Measurements from ENCODE around the gene SLC25A47. TPM values are rescaled to one million over a fixed set of nuclear protein-coding genes. Genes with fewer than 3 reads are reported as not detected.
A peak's percentile ranks its signal among the peaks of the same experiment; 100 is the strongest.
"Not testable (repeated sequence)": the region's sequence is repeated elsewhere in the genome, so short reads cannot be mapped to it uniquely, and the experiment has no call there.

SLC25A47 gene
- total RNA-seq, 2 donors from 2014 or later = 0.23 TPM; not detected in 1

DNA sequence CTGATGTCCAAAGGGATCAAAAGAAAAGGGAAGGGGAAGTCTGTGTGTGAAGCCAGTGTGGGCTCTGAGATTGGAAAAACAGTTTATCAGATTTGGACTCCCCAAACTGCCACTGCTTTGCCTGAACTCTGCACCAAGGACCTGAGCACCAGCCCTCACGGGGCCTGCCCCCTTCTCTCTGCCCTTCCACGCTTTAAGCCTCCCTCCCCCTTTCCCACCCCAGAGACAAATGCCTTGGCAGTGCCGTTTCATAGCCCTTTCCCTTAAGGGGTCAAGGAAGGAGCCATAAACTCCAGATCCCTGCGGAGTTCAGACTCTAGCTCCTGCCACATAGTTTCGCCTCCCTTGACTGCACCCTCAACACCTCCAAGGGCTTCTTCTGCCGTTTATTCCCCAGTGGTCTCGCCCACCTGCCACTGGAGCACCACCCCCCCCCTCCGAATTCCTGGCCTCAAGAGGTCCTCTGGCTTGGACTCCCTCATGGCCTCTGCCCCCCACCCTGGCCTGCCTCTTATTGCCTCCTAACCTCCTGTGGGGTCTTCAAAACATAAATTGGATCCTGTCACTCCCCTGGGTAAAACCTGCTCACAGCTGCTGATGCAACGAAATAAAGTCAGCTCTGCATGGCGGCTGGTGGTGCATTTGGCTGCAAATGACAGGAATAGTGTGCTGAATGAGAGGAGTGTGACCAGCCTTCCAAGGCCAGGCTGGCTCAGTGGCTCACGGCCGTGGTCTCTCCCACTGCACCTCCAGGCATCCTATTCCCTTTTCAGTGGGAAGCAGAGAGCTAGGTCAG lies 35.7 kb upstream of the SLC25A47 start:
- DNase-seq (ENCODE audit: low spot score in 2 of 2) = no peak
- Mint-ChIP-seq H3K27ac (peak overlapping the region; percentile 29 to 71), H3K9me3 (no peaks in the 10 kb centered on the region), H3K36me3 (no peaks in the 10 kb centered on the region)
- no peak for ATAC-seq

DNA sequence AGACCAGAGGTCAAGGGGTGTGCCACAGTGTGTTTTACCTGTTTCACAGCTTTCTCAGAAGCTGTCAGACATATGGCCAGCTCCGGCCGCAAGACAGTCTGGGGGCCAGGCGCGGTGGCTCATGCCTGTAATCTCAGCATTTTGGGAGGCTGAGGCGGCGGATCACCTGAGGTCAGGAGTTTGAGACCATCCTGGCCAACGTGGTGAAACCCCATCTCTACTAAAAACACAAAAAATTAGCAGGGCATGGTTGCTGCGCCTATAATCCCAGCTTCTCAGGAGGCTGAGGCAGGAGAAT lies 35.2 kb upstream of the SLC25A47 start:
- H3K36me3 Mint-ChIP-seq; H3K9me3 Mint-ChIP-seq; H3K27ac Mint-ChIP-seq; DNase-seq (ENCODE audit: low spot score in 2 of 2); ATAC-seq: not testable (repeated sequence)

DNA sequence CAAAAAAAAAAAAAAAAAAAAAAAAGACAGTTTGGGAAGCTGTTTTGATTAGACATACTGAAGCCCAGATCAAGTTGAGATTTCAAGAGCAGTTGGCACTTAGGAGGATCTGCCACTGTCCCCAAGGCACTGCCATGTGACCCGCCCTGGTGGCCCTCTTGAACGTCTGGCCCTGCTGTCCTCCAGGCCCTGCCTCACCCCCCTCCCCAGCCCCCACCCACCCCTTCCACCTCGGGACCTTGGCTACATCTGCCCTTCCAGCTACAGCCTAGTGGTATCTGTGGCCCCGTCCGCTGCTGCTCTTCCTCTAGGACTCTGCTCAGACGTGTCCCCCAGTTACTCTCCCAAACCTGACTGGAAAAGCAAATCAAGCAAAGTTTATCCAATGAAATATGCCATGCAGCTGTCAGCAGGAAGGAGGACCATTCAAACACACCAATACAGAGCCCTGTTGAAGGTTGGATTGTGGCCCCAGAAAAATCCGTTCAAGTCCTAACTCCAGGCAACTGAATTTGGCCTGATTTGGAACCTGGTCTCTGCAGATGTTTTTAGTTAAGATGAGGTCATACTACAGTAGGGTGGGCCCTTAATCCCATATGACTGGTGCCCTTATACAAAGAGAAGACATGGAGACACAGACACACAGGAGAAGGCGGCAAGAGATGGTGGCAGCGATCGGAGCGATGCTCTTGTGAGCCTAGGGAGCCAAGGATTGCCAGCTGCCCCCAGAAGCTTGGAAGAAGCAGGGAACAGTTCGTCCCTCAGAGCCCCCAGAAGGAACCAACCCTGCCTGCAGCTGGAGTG lies 34.6 kb upstream of the SLC25A47 start:
- H3K36me3 Mint-ChIP-seq = no peaks in the 10 kb centered on the region

DNA sequence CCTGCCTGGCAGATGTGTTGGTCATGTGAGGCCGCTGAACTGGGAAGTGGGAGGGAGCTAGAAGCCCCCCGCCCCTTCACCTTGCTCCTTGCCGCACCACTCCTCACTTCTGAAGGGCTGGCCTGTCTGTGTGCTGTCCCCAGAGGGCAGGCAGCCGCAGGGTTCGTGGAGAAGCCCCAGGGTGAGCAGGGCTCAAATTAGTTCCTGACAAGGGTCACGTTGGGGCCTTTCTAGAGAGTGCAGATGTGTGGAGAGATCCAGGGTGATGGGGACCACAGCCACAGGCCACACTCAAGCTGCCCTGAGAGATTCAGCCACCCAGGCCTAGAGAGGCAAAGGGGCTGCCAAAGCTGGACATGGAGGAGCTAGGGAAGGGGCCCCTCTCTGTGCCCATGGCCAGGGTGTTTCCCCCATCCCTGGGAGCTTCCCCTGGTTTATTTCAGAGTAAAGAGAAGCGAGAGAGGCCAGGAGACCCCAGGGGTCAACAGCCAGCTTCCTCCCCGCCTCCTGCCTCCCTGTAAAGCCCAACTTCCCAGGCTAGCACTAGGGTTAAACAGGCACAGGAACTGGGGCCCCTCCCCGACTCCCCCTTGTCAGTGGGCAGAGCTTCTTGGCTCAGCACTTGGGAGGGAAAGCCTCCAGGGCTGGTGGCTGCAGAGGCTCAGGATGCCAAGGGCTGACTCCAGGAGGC lies 33.1 kb upstream of the SLC25A47 start:
- peak in 1 of 2 donors; percentile 35 for DNase-seq (ENCODE audit: low spot score in 2 of 2)
- H3K27ac Mint-ChIP-seq = peak overlapping the region in 1 of 2 donors; percentile 68
- no peak for ATAC-seq
- H3K36me3 Mint-ChIP-seq = no peaks in the 10 kb centered on the region
- H3K9me3 Mint-ChIP-seq = no peaks in the 10 kb centered on the region

More for the DNA sequence above, 34.6 kb upstream of the SLC25A47 start:
- Mint-ChIP-seq H3K27ac (peak overlapping the region in 1 of 2 donors; percentile 4), H3K9me3 (no peaks in the 10 kb centered on the region)
- no peak for ATAC-seq
- DNase-seq (ENCODE audit: low spot score in 2 of 2) = peak in 1 of 2 donors; percentile 11

DNA sequence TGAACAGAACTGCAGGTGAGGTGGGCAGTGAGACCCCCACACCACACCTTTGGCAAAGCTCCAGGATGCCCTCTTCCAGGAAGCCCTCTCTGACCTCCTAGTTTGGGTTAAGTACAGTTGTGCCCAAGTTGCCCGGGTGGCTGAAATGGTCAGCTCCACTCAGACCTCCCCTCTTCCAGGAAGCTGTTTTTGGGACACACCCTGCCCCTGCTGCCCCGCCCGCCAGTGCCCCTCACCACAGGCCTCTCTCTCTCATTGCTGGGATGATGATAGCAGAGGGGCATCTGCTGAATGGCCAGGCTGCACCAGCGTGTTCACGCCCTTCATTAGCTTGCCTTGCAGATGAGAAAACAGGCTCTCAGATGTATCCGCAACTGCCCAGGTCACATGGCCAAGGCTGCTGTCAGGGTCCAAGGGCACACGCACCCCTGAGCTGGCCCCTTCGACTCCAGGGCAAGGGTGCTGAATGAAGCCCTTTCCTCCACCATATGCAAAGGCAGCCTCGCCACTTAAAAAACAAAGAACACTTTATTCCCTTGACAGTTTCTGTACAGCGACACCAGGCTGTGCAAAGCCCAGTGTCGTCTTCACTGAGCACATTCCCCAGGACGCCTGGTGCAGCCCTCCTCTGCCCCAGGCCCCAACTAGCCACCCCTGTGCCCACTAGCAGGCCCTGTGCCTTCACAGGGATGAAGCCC lies 32.4 kb upstream of the SLC25A47 start:
- no peaks in the 10 kb centered on the region for H3K9me3 Mint-ChIP-seq
- H3K36me3 Mint-ChIP-seq = no peaks in the 10 kb centered on the region
- DNase-seq (ENCODE audit: low spot score in 2 of 2) (peak in 1 of 2 donors; percentile 37), ATAC-seq (no peak)
- H3K27ac Mint-ChIP-seq = no peak overlapping the region

DNA sequence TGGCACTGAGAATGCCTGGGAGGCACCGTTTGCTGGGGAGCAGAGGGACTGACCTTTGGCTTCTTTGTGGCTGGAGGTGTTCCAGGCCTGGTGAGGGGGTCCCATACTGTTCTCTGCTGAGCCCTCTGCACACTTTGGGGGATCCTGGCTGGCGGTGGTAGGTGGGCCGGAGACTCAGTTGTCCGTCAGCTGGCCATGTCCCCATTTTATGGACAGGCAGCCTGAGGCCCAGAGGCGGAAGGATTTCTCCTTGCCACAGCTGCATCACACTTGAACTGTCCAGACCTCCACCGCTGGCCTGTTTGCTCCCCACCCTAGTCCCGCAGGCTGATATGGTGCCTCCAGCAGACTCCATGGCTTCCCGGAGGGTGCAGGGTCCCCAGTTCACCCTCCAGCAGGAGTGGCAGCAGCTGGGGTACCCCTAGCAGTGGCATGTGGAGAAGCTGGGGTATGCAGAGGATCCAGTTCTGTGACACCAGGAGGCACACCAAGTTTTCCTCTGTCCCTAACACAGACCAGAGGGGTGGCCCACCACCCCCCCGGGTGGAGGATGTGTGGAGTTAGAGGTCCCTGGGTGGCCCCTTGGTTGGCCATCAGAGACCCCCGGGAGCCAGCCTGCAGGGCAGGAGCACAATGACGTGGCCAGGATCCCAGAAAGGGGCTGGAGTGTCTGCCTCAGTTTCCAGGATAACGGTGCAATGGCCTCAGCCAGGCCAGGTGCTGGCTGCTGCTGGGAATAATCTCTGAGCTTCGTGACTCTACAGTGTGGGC lies 31.6 kb upstream of the SLC25A47 start:
- Mint-ChIP-seq H3K36me3 (no peaks in the 10 kb centered on the region), H3K9me3 (no peaks in the 10 kb centered on the region), H3K27ac (no peak overlapping the region)
- DNase-seq (ENCODE audit: low spot score in 2 of 2) = peak in 1 of 2 donors; percentile 49
- no peak for ATAC-seq

DNA sequence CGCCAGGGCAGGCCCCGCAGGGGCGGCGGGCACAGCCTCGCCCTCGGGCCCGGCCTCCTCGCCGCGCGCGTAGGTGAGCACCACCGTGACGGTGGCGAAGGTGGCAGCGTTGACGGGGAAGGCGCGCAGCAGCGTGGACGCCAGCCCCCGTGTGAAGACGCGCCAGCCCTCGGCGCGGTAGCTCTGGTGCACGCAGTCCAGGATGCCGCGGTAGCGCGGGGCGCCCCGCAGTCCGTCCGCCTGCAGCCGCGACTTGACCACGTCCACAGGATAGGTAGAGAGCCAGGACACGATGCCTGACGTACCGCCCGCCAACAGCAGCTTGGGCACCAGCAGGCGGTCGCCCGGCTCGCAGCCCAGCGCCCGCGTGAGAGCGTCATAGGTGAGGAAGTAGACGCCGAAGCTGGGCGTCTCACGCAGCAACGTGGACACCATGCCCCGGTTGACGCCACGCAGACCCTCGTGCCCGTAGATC lies 30.8 kb upstream of the SLC25A47 start:
- H3K9me3 Mint-ChIP-seq = no peaks in the 10 kb centered on the region
- ATAC-seq = no peak
- DNase-seq (ENCODE audit: low spot score in 2 of 2) = peak in 1 of 2 donors; percentile 49
- H3K27ac Mint-ChIP-seq = no peak overlapping the region
- no peaks in the 10 kb centered on the region for H3K36me3 Mint-ChIP-seq

DNA sequence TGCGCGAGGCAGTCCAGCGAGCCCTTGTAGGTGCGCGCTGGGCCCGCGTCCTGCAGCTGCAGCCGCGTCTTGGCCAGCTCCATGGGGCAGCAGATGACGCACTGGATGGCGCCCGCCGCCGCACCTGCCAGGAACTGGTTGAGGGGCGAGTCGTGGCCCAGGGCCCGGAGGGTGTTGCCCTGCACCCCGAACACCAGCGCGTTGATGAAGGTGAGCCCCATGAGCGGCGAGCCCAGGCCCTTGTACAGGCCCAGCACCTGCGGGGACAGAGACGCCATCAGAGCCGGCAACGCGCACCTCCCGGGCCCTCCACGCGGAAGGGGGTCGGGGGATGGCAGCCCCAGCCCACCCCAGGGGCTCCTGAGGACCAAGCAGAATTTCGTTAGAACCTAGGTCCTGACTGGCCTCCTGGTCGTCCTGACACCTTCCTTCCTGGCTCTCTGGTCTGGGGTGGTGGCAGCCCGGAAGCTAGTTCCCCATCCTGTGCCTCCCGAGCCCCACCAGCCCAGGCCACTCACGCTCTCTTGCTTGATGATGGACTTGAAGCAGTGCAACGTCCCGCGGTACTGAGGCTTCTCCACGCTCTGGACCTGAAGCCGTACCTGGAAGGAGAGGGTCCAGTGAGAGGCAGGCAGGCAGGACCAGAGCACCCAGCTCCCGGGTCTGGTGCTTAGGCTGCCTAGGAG lies 30.2 kb upstream of the SLC25A47 start:
- no peaks in the 10 kb centered on the region for H3K36me3 Mint-ChIP-seq
- no peaks in the 10 kb centered on the region for H3K9me3 Mint-ChIP-seq
- no peak overlapping the region for H3K27ac Mint-ChIP-seq
- DNase-seq (ENCODE audit: low spot score in 2 of 2) = peak in 1 of 2 donors; percentile 43
- no peak for ATAC-seq

DNA sequence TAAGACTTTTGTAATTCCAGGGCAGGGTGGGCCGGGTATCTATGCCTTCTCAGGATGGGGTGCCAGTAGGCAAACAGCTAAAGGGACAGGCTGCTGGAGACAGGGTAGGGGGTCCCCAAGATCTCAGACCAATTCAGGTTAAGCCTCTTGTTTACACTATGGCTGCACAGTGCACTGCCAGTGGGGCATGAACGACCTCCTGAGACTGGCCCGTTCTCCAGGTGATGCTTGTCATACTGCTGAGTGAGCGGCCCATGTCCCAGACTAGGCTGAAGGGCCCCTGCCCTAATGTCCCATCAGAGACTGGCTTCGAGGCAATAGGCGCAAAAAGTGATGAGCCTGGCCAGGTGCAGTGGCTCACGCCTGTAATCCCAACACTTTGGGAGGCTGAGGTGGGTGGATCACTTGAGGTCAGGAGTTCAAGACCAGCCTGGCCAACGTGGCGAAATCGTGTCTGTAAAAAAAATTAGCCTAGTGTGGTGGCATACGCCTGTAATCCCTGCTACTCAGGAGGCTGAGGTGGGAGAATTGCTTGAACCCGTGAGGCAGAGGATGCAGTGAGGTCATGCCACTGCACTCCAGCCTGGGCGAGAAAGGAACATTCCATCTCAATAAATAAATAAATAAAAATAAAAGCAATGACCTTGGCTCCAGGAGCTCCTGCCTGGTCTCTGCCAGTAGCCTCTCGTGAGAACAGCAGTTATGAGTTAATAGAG lies 29.5 kb upstream of the SLC25A47 start:
- no peaks in the 10 kb centered on the region for H3K36me3 Mint-ChIP-seq
- ATAC-seq (no peak), DNase-seq (ENCODE audit: low spot score in 2 of 2) (peak in 1 of 2 donors; percentile 34)
- H3K27ac Mint-ChIP-seq = no peak overlapping the region
- no peaks in the 10 kb centered on the region for H3K9me3 Mint-ChIP-seq

DNA sequence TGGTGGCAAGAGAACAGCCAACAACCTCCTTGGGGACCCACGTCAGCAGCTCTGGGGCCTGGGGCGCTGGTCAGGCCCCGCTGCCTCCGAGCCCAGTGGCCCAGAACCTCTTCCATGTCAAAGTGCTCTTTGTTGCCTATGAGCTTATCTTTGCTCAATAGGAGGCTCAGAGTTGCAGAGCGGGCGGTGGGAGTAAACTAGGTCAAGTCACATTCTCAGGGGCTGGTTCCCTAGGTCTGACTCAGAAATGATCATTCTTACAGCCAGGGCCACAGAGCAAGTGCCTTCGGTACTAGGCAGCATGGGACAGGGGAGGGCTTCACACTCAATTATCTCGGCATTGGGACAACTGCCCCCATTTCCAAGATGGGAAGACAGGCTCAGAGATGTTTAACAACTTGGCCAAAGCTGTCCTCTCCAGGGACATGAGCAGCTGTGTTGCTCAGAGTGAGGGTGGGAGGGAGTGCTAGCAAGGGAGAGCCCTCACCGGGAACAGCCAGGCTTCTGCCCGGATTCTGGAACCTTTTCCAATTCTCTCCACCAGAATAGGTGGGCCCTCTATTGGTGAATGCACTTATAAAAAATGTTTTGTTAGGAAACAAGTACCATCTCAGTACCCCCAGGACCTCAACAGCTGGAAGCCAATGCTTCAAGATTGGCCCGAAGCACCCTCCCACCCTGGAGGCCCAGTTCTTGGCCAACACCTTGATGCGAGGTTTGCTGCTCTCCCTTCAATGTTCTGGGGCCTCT lies 28.8 kb upstream of the SLC25A47 start:
- H3K9me3 Mint-ChIP-seq = no peaks in the 10 kb centered on the region
- H3K36me3 Mint-ChIP-seq = no peaks in the 10 kb centered on the region
- H3K27ac Mint-ChIP-seq = no peak overlapping the region
- ATAC-seq (no peak), DNase-seq (ENCODE audit: low spot score in 2 of 2) (peak in 1 of 2 donors; percentile 38)

DNA sequence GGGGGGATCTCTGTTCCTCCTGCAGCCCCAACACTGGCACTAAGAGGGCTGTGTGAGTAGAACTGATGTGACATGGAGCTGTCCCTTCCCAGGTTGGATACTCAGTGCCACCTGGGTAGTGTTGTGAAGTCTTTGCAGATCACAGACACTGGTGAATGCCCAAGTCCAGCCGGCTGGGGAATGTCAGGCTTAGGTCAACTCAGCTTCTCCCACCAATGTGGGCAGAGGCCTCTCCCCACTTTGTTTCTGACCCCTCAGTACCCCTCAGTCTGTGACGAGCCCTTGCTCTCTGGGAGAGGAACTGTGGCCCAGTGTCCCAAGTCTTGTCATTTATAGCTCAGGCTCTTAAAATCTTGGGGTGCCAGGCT lies 28.2 kb upstream of the SLC25A47 start:
- no peaks in the 10 kb centered on the region for H3K36me3 Mint-ChIP-seq
- ATAC-seq = no peak
- DNase-seq (ENCODE audit: low spot score in 2 of 2) = peak in 1 of 2 donors; percentile 21

DNA sequence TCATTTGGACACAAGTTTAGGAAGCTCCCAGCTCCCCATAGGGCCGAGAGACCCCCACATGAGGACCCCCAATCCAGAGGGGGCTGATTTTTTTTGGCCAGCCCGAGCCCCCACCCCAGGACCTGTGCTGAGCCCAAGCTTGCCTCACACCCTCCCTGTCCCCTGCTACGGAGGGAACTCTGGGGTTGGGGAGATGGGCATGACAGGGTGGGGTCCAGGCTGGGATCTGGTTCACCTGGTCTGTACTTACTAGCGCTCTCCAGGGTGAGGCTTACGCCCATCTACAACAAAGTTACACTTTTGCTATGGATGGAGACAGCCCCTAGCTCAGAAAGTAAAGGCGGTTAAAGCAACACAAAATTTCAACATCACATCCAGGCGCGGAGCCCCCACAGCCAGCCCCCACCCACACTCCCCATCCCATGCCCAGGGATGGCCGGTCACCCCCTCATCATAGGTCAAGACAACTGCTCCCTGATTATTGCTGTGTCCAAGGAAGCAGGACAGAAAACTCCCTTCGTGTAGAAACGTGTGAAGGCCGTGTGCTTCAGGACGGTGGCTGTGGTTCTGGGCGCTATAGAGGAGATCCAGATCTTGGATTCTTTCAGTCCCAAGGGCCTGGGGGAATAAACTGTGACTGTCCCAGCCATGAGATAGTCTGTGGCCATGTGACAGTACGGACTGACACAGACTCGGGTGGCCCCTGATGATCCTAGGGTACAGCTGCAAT lies 27.6 kb upstream of the SLC25A47 start:
- Mint-ChIP-seq H3K9me3 (no peaks in the 10 kb centered on the region), H3K27ac (no peak overlapping the region), H3K36me3 (no peaks in the 10 kb centered on the region)
- DNase-seq (ENCODE audit: low spot score in 2 of 2) (peak in 1 of 2 donors; percentile 41), ATAC-seq (no peak)

More for the DNA sequence above, 28.2 kb upstream of the SLC25A47 start:
- H3K27ac Mint-ChIP-seq = no peak overlapping the region
- H3K9me3 Mint-ChIP-seq = no peaks in the 10 kb centered on the region

DNA sequence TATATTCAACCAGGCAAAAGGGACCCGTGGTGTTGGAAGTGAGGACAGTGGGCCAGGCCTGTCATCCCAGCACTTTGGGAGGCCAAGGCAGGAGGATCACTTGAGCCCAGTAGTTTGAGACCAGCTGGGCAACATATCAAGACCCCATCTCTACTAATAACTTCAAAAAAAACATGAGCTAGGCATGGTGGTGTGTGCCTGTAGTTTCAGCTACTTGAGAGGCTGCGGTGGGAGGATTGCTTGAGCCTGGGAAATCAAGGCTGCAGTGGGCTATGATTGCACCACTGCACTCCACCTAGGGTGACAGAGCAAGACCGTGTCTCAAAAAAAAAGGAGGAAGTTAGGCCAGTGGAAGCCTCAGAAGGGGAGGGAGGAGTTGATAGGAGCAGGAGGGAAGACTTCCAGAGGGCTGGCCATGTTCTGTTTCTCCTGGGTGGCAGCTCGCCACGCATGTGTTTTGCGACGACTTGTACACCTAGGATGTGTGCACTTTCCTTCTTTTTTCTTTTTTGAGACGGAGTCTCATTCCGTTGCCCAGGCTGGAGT lies 27.0 kb upstream of the SLC25A47 start:
- Mint-ChIP-seq H3K27ac (peak overlapping the region in 1 of 2 donors; percentile 30), H3K36me3 (no peaks in the 10 kb centered on the region), H3K9me3 (no peaks in the 10 kb centered on the region)
- no peak for ATAC-seq
- DNase-seq (ENCODE audit: low spot score in 2 of 2) = no peak
